ENCODE measurements around the gene IGSF9B.

Gene IGSF9B

GRCh38 chr11:133903056-133903455 is 53.7 kb downstream of the IGSF9B start:
- no peak overlapping the region for H3K4me3 ChIP-seq (ENCODE audit: low read depth in 1 of 2, low read length in 2 of 2)
- H3K27ac ChIP-seq (ENCODE audit: low read depth, low read length), result no peak overlapping the region
- H3K9ac ChIP-seq (ENCODE audit: low read depth in 1 of 2, low read length in 2 of 2), result no peak overlapping the region
- H3K27me3 ChIP-seq (ENCODE audit: control insufficient read depth in 1 of 2, insufficient read depth in 2 of 2, low read length in 2 of 2), result no peaks in the 10 kb centered on the region
- H3K4me1 ChIP-seq (ENCODE audit: control insufficient read depth in 1 of 2, insufficient read depth in 2 of 2, low read length in 2 of 2), result no peaks in the 10 kb centered on the region
- no peaks in the 10 kb centered on the region for H3K9me3 ChIP-seq (ENCODE audit: control insufficient read depth in 1 of 2, low read length in 2 of 2)
- no peaks in the 10 kb centered on the region for H3K36me3 ChIP-seq (ENCODE audit: control insufficient read depth in 1 of 2, insufficient read depth in 2 of 2, low read length in 2 of 2)

- Histone ChIP-seq H3K4me3 (ENCODE audit: low read depth in 1 of 2, low read length in 2 of 2) (no peak overlapping the region), H3K9ac (ENCODE audit: low read depth in 1 of 2, low read length in 2 of 2) (no peak overlapping the region), H3K27ac (ENCODE audit: low read depth, low read length) (no peak overlapping the region), H3K9me3 (ENCODE audit: control insufficient read depth in 1 of 2, low read length in 2 of 2) (no peaks in the 10 kb centered on the region), H3K27me3 (ENCODE audit: control insufficient read depth in 1 of 2, insufficient read depth in 2 of 2, low read length in 2 of 2) (no peaks in the 10 kb centered on the region), H3K4me1 (ENCODE audit: control insufficient read depth in 1 of 2, insufficient read depth in 2 of 2, low read length in 2 of 2) (no peaks in the 10 kb centered on the region), H3K36me3 (ENCODE audit: control insufficient read depth in 1 of 2, insufficient read depth in 2 of 2, low read length in 2 of 2) (no peaks in the 10 kb centered on the region)
Measured at GRCh38 chr11:133902506-133902905, 54.3 kb downstream of the IGSF9B start.

GRCh38 chr11:133901999-133902398 is 54.8 kb downstream of the IGSF9B start:
- Histone ChIP-seq H3K9ac (ENCODE audit: low read depth in 1 of 2, low read length in 2 of 2) (no peak overlapping the region), H3K4me1 (ENCODE audit: control insufficient read depth in 1 of 2, insufficient read depth in 2 of 2, low read length in 2 of 2) (no peaks in the 10 kb centered on the region), H3K4me3 (ENCODE audit: low read depth in 1 of 2, low read length in 2 of 2) (no peak overlapping the region), H3K27me3 (ENCODE audit: control insufficient read depth in 1 of 2, insufficient read depth in 2 of 2, low read length in 2 of 2) (no peaks in the 10 kb centered on the region), H3K36me3 (ENCODE audit: control insufficient read depth in 1 of 2, insufficient read depth in 2 of 2, low read length in 2 of 2) (no peaks in the 10 kb centered on the region), H3K9me3 (ENCODE audit: control insufficient read depth in 1 of 2, low read length in 2 of 2) (no peaks in the 10 kb centered on the region), H3K27ac (ENCODE audit: low read depth, low read length) (no peak overlapping the region)

DNA sequence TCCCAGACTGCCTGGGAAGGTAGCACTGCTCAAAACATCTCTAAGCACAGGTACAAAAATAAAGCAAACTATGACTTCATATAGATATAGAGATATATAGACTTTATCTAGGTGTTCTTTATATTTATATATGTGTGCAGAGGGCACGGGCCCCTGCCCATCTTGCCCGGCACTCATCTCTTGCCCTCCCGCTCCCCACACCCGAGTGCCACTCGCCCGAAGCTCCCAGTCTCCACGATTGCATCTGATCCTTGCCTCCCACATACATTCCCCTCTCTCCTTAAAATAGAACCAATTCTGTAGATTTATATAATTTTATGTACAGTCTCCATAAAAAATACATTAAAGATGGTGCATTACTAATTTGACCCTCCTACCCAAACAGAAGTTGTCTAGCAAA is 55.5 kb downstream of the IGSF9B start:
- Histone ChIP-seq H3K36me3 (ENCODE audit: control insufficient read depth in 1 of 2, insufficient read depth in 2 of 2, low read length in 2 of 2) (no peaks in the 10 kb centered on the region), H3K27me3 (ENCODE audit: control insufficient read depth in 1 of 2, insufficient read depth in 2 of 2, low read length in 2 of 2) (no peaks in the 10 kb centered on the region), H3K9me3 (ENCODE audit: control insufficient read depth in 1 of 2, low read length in 2 of 2) (no peaks in the 10 kb centered on the region), H3K4me1 (ENCODE audit: control insufficient read depth in 1 of 2, insufficient read depth in 2 of 2, low read length in 2 of 2) (no peaks in the 10 kb centered on the region), H3K27ac (ENCODE audit: low read depth, low read length) (no peak overlapping the region), H3K9ac (ENCODE audit: low read depth in 1 of 2, low read length in 2 of 2) (no peak overlapping the region), H3K4me3 (ENCODE audit: low read depth in 1 of 2, low read length in 2 of 2) (no peak overlapping the region)

DNA sequence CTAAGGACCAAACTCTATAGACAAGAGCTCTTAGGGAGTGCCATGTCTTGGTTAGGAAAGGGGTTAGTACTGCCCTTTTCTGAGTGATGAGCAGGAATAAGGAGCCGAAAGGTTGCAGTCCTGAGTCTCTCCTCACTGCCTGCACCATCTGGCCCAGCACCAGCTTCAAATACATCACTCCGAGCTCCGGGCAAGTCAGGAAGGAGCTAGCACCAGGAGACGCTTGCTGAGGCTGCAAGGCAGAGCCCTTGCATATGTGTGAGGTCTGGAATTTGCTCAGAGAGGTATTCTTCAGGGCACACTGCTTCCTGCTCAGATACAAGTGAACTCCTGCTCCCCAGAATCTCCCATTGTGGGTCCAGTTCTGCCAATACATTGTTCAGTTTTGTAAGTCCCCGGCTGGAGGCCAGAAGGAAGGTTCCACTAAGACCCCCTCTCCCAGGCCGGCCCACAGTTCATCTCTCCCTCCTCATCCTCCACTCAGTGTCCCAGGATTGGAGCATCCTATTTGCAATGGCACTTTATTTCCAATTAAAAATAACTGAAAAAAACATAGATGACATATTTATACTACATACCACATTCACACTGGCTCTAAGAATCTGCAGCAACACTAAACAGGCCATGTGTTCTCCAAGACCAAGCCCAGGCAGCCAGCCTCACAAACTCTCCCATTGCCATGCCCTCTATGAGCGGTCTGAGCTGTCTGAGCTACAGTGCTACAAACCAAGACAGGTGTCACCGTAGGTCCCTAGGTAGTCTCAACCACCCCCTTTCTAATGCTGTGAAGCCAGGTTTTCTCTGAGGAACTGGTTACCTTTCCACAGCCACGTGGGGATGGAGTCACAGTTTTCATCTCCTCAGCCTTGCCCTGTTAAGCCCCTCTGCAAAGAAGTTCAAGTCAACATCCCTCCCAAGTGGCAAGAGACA is 56.3 kb downstream of the IGSF9B start:
- Histone ChIP-seq H3K27ac (ENCODE audit: low read depth, low read length) (no peak overlapping the region), H3K4me3 (ENCODE audit: low read depth in 1 of 2, low read length in 2 of 2) (no peak overlapping the region), H3K4me1 (ENCODE audit: control insufficient read depth in 1 of 2, insufficient read depth in 2 of 2, low read length in 2 of 2) (no peaks in the 10 kb centered on the region), H3K9ac (ENCODE audit: low read depth in 1 of 2, low read length in 2 of 2) (no peak overlapping the region), H3K9me3 (ENCODE audit: control insufficient read depth in 1 of 2, low read length in 2 of 2) (no peaks in the 10 kb centered on the region), H3K36me3 (ENCODE audit: control insufficient read depth in 1 of 2, insufficient read depth in 2 of 2, low read length in 2 of 2) (no peaks in the 10 kb centered on the region), H3K27me3 (ENCODE audit: control insufficient read depth in 1 of 2, insufficient read depth in 2 of 2, low read length in 2 of 2) (no peaks in the 10 kb centered on the region)

DNA sequence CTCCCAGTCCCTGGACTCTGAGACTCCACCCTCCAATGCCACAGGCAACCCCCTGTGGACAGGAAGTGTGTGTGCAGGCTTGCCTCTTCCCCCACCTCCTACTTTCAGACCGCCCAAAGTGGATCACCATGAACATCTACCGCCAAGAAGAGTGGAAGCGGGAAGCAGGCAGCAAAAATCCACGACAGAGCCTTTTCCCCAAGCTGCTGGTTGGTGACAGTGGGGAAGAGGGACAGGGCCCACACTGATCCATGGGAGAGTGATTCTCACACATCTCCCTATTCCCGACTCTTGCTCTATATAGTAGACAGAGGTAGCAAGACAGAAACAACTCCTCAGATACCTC is 58.0 kb downstream of the IGSF9B start:
- no peaks in the 10 kb centered on the region for H3K4me1 ChIP-seq (ENCODE audit: control insufficient read depth in 1 of 2, insufficient read depth in 2 of 2, low read length in 2 of 2)
- H3K4me3 ChIP-seq (ENCODE audit: low read depth in 1 of 2, low read length in 2 of 2), result no peak overlapping the region
- no peaks in the 10 kb centered on the region for H3K36me3 ChIP-seq (ENCODE audit: control insufficient read depth in 1 of 2, insufficient read depth in 2 of 2, low read length in 2 of 2)
- H3K27ac ChIP-seq (ENCODE audit: low read depth, low read length), result no peak overlapping the region
- no peaks in the 10 kb centered on the region for H3K9me3 ChIP-seq (ENCODE audit: control insufficient read depth in 1 of 2, low read length in 2 of 2)
- no peaks in the 10 kb centered on the region for H3K27me3 ChIP-seq (ENCODE audit: control insufficient read depth in 1 of 2, insufficient read depth in 2 of 2, low read length in 2 of 2)
- H3K9ac ChIP-seq (ENCODE audit: low read depth in 1 of 2, low read length in 2 of 2), result no peak overlapping the region

- Histone ChIP-seq H3K9me3 (ENCODE audit: control insufficient read depth in 1 of 2, low read length in 2 of 2) (no peaks in the 10 kb centered on the region), H3K9ac (ENCODE audit: low read depth in 1 of 2, low read length in 2 of 2) (no peak overlapping the region), H3K36me3 (ENCODE audit: control insufficient read depth in 1 of 2, insufficient read depth in 2 of 2, low read length in 2 of 2) (no peaks in the 10 kb centered on the region), H3K4me3 (ENCODE audit: low read depth in 1 of 2, low read length in 2 of 2) (no peak overlapping the region), H3K27ac (ENCODE audit: low read depth, low read length) (no peak overlapping the region), H3K4me1 (ENCODE audit: control insufficient read depth in 1 of 2, insufficient read depth in 2 of 2, low read length in 2 of 2) (no peaks in the 10 kb centered on the region), H3K27me3 (ENCODE audit: control insufficient read depth in 1 of 2, insufficient read depth in 2 of 2, low read length in 2 of 2) (no peaks in the 10 kb centered on the region)
Measured at GRCh38 chr11:133898031-133898769, 58.6 kb downstream of the IGSF9B start.

DNA sequence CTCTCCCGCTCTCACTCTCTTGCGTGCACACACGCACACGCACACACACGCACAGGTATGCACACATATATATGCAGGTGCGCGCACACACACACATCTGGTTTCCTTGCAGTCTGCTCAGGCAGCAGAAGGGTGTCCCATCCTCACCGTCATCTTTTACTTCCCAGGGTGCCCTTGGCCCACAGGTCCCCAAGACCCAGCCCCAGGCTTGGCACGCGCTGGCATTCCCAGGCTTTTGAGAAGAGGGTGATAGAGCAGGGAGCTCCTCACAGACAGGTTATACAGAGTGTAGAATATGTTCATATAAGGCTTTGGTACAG is 59.5 kb downstream of the IGSF9B start:
- H3K4me1 ChIP-seq (ENCODE audit: control insufficient read depth in 1 of 2, insufficient read depth in 2 of 2, low read length in 2 of 2), result no peaks in the 10 kb centered on the region
- no peaks in the 10 kb centered on the region for H3K9me3 ChIP-seq (ENCODE audit: control insufficient read depth in 1 of 2, low read length in 2 of 2)
- no peaks in the 10 kb centered on the region for H3K27me3 ChIP-seq (ENCODE audit: control insufficient read depth in 1 of 2, insufficient read depth in 2 of 2, low read length in 2 of 2)
- no peak overlapping the region for H3K27ac ChIP-seq (ENCODE audit: low read depth, low read length)
- H3K9ac ChIP-seq (ENCODE audit: low read depth in 1 of 2, low read length in 2 of 2), result no peak overlapping the region
- H3K36me3 ChIP-seq (ENCODE audit: control insufficient read depth in 1 of 2, insufficient read depth in 2 of 2, low read length in 2 of 2), result no peaks in the 10 kb centered on the region
- no peak overlapping the region for H3K4me3 ChIP-seq (ENCODE audit: low read depth in 1 of 2, low read length in 2 of 2)

GRCh38 chr11:133896642-133897330 is 60.0 kb downstream of the IGSF9B start:
- H3K27ac ChIP-seq (ENCODE audit: low read depth, low read length), result no peak overlapping the region
- H3K9me3 ChIP-seq (ENCODE audit: control insufficient read depth in 1 of 2, low read length in 2 of 2), result no peaks in the 10 kb centered on the region
- no peaks in the 10 kb centered on the region for H3K27me3 ChIP-seq (ENCODE audit: control insufficient read depth in 1 of 2, insufficient read depth in 2 of 2, low read length in 2 of 2)
- H3K36me3 ChIP-seq (ENCODE audit: control insufficient read depth in 1 of 2, insufficient read depth in 2 of 2, low read length in 2 of 2), result no peaks in the 10 kb centered on the region
- H3K4me3 ChIP-seq (ENCODE audit: low read depth in 1 of 2, low read length in 2 of 2), result no peak overlapping the region
- no peak overlapping the region for H3K9ac ChIP-seq (ENCODE audit: low read depth in 1 of 2, low read length in 2 of 2)
- H3K4me1 ChIP-seq (ENCODE audit: control insufficient read depth in 1 of 2, insufficient read depth in 2 of 2, low read length in 2 of 2), result no peaks in the 10 kb centered on the region

DNA sequence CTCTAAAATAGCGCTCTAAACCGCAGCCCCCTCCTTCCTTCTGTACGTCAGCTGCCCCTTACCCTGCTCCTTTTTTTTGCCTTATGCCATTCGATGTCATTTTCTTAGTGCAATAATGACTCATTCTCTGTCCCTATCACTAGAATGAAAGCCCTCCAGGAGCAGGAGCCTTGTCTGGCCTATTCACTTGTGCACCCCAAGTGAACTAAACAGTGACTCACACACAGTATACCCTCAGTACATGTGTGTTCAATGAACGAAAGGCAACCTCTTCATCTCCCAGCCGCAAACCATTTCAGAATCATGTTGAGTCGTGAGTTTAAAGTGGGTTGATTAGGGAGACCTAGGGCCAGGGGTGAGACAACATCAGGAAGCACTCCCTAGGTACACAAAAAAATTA is 60.7 kb downstream of the IGSF9B start:
- Histone ChIP-seq H3K36me3 (ENCODE audit: control insufficient read depth in 1 of 2, insufficient read depth in 2 of 2, low read length in 2 of 2) (no peaks in the 10 kb centered on the region), H3K9ac (ENCODE audit: low read depth in 1 of 2, low read length in 2 of 2) (no peak overlapping the region), H3K27ac (ENCODE audit: low read depth, low read length) (no peak overlapping the region), H3K4me3 (ENCODE audit: low read depth in 1 of 2, low read length in 2 of 2) (no peak overlapping the region), H3K4me1 (ENCODE audit: control insufficient read depth in 1 of 2, insufficient read depth in 2 of 2, low read length in 2 of 2) (no peaks in the 10 kb centered on the region), H3K27me3 (ENCODE audit: control insufficient read depth in 1 of 2, insufficient read depth in 2 of 2, low read length in 2 of 2) (no peaks in the 10 kb centered on the region), H3K9me3 (ENCODE audit: control insufficient read depth in 1 of 2, low read length in 2 of 2) (no peaks in the 10 kb centered on the region)
